ENCODE results near the gene CLEC16A.

DNA sequence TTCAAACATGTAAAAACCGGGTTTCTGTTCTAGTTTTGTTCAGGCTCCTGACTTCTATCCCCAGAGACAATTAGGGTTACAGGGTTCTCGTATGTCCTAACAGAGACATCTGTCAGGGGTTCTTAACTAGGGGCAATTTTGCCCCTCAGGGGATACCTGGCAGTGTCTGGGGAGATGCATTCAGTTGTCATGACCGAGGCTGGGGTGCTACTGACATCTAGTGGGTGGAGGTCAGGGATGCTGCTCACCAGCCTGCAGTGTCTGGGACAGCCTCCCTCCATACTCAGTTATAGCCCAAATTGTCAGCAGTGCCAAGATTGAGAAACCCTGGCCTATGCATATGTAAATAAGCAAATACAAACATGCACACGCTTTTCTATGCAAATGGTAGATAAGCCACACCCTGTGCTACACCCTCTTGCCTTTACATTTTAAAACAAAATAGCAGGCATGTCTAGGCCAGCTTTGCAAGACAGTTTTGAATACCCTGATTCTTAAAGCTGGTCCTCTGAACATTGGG lies 37.4 kb downstream of the CLEC16A start:
- no peak for TF ChIP-seq POLR2A (IDR thresholded peaks at IDR 0.05)
- TF ChIP-seq, protein P1, sequence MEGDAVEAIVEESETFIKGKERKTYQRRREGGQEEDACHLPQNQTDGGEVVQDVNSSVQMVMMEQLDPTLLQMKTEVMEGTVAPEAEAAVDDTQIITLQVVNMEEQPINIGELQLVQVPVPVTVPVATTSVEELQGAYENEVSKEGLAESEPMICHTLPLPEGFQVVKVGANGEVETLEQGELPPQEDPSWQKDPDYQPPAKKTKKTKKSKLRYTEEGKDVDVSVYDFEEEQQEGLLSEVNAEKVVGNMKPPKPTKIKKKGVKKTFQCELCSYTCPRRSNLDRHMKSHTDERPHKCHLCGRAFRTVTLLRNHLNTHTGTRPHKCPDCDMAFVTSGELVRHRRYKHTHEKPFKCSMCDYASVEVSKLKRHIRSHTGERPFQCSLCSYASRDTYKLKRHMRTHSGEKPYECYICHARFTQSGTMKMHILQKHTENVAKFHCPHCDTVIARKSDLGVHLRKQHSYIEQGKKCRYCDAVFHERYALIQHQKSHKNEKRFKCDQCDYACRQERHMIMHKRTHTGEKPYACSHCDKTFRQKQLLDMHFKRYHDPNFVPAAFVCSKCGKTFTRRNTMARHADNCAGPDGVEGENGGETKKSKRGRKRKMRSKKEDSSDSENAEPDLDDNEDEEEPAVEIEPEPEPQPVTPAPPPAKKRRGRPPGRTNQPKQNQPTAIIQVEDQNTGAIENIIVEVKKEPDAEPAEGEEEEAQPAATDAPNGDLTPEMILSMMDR (IDR thresholded peaks at IDR 0.05) = peak in 4 of 6 experiments; percentile 17 to 49 (median 31)
